HEK293 (cell line): ENCODE data around the gene ANKRD11.

Experiments
- CTCF ChIA-PET: fragments of 350-600 bp; formaldehyde crosslinking; extraction: SDS; loops from one replicate; lab custom pipeline; 2021; ENCODE audit warnings: antibody characterized with exemption; lab: Yijun Ruan, JAX
- POLR2A ChIA-PET: fragments of 300-600 bp; formaldehyde crosslinking; extraction: SDS; loops from one replicate; lab custom pipeline; 2020; ENCODE audit warnings: antibody characterized with exemption, inconsistent platforms; lab: Yijun Ruan, JAX
- H3K27ac ChIP-seq: fragments of 200-500 bp; sonication (Bioruptor generic); 2 replicates; pipeline ENCODE4 v1.5.1; 2014; ENCODE audit warnings: low read depth, low read length, control low read depth, inconsistent platforms; ENCODE audit errors: extremely low read depth
- H3K36me3 ChIP-seq, 2 experiments: fragments of 200-500 bp in 1 of 2; sonication (Bioruptor generic) in 1 of 2; 1 replicate in 1 of 2; 2 replicates in 1 of 2; pipeline ENCODE4 v1.5.1; 2014 to 2017; ENCODE audit warnings: inconsistent platforms in 2 of 2, low read length in 2 of 2; ENCODE audit not compliant: control insufficient read depth in 2 of 2, insufficient read depth in 1 of 2
- H3K4me1 ChIP-seq: fragments of 200-500 bp; sonication (Bioruptor generic); 2 replicates; pipeline ENCODE4 v1.5.1; 2014; ENCODE audit warnings: mild to moderate bottlenecking, low read length, inconsistent platforms; ENCODE audit not compliant: control insufficient read depth, insufficient read depth
- H3K4me3 ChIP-seq: 2 replicates; pipeline ENCODE4 v1.5.1; 2011; ENCODE audit warnings: low read depth, mild to moderate bottlenecking, control low read depth, low read length, moderate library complexity
- H3K9me3 ChIP-seq: fragments of 200-500 bp; sonication (Bioruptor generic); 2 replicates; pipeline ENCODE4 v1.5.1; 2014; ENCODE audit warnings: low read depth, low read length, inconsistent platforms; ENCODE audit not compliant: control insufficient read depth, insufficient read depth
- BCL11A ChIP-seq: fragments of 450-650 bp; formaldehyde crosslinking; IDR thresholded peaks from 2 replicates; pipeline ENCODE4 v1.5.1; 2016; ENCODE audit warnings: low read depth, missing biosample characterization, missing genetic modification characterization
- CTCF ChIP-seq: fragments of 450-650 bp; formaldehyde crosslinking; IDR thresholded peaks from 2 replicates; pipeline ENCODE4 v1.5.1; 2016; ENCODE audit warnings: missing biosample characterization, missing genetic modification characterization
- KLF1 ChIP-seq: fragments of 450-650 bp; formaldehyde crosslinking; IDR thresholded peaks from 2 replicates; pipeline ENCODE4 v1.5.1; 2016; ENCODE audit warnings: missing biosample characterization, missing genetic modification characterization
- KLF9 ChIP-seq: fragments of 450-650 bp; formaldehyde crosslinking; IDR thresholded peaks from 2 replicates; pipeline ENCODE4 v1.5.1; 2016; ENCODE audit warnings: missing biosample characterization, missing genetic modification characterization, low read depth
- MZF1 ChIP-seq: fragments of 450-650 bp; formaldehyde crosslinking; IDR thresholded peaks from 2 replicates; pipeline ENCODE4 v1.5.1; 2017; ENCODE audit warnings: missing biosample characterization, missing genetic modification characterization, borderline replicate concordance
- PATZ1 ChIP-seq: fragments of 450-650 bp; formaldehyde crosslinking; IDR thresholded peaks from 2 replicates; pipeline ENCODE4 v1.5.1; 2016; ENCODE audit warnings: missing biosample characterization, missing genetic modification characterization
- SP2 ChIP-seq: fragments of 450-650 bp; formaldehyde crosslinking; IDR thresholded peaks from 2 replicates; pipeline ENCODE4 v1.5.1; 2016; ENCODE audit warnings: missing biosample characterization, missing genetic modification characterization
- TCF7L2 ChIP-seq: IDR thresholded peaks from 2 replicates; pipeline ENCODE4 v1.6.1; 2011; ENCODE audit warnings: low read depth, mild to moderate bottlenecking, inconsistent platforms, low read length, moderate library complexity, borderline replicate concordance
- ZBTB17 ChIP-seq: fragments of 450-650 bp; formaldehyde crosslinking; IDR thresholded peaks from 2 replicates; pipeline ENCODE4 v1.5.1; 2016; ENCODE audit warnings: missing biosample characterization, missing genetic modification characterization
- ZFHX2 ChIP-seq: fragments of 450-650 bp; formaldehyde crosslinking; conservative IDR thresholded peaks from 2 replicates; pipeline ENCODE4 v1.5.1; 2016; ENCODE audit warnings: missing biosample characterization, missing genetic modification characterization
- ZNF121 ChIP-seq: fragments of 450-650 bp; formaldehyde crosslinking; IDR thresholded peaks from 2 replicates; pipeline ENCODE4 v1.5.1; 2016; ENCODE audit warnings: missing biosample characterization, missing genetic modification characterization
- ZNF138 ChIP-seq: fragments of 450-650 bp; formaldehyde crosslinking; IDR thresholded peaks from 2 replicates; pipeline ENCODE4 v1.5.1; 2016; ENCODE audit warnings: missing biosample characterization, missing genetic modification characterization, borderline replicate concordance
- ZNF19 ChIP-seq: fragments of 450-650 bp; formaldehyde crosslinking; IDR thresholded peaks from 2 replicates; pipeline ENCODE4; 2016; ENCODE audit warnings: missing biosample characterization, missing genetic modification characterization, low read depth
- ZNF274 ChIP-seq, 2 experiments: fragments of 200-500 bp in 1 of 2; fragments of 450-650 bp in 1 of 2; sonication (Bioruptor generic) in 1 of 2; formaldehyde crosslinking in 1 of 2; IDR thresholded peaks; 2 replicates each; pipeline versions ENCODE4 v1.5.1 to v1.6.1; 2014 to 2016; ENCODE audit warnings: borderline replicate concordance in 1 of 2, inconsistent platforms in 1 of 2, low read length in 1 of 2, missing biosample characterization in 1 of 2, missing genetic modification characterization in 1 of 2
- ZNF292 ChIP-seq: fragments of 450-650 bp; formaldehyde crosslinking; IDR thresholded peaks from 2 replicates; pipeline ENCODE4 v1.5.1; 2016; ENCODE audit warnings: low read depth, missing biosample characterization, missing genetic modification characterization, borderline replicate concordance
- ZNF366 ChIP-seq: fragments of 450-650 bp; formaldehyde crosslinking; conservative IDR thresholded peaks from 2 replicates; pipeline ENCODE4 v1.5.1; 2016; ENCODE audit warnings: missing biosample characterization, missing genetic modification characterization
- ZNF596 ChIP-seq: fragments of 450-650 bp; IDR thresholded peaks from 2 replicates; pipeline ENCODE4 v1.5.0; 2018; ENCODE audit warnings: missing biosample characterization, mild to moderate bottlenecking, missing genetic modification characterization, moderate library complexity
- ZNF610 ChIP-seq: fragments of 450-650 bp; formaldehyde crosslinking; IDR thresholded peaks from 2 replicates; pipeline ENCODE4 v1.5.1; 2016; ENCODE audit warnings: missing biosample characterization, missing genetic modification characterization, borderline replicate concordance
- ZNF654 ChIP-seq: fragments of 450-650 bp; formaldehyde crosslinking; IDR thresholded peaks from 2 replicates; pipeline ENCODE4 v1.5.1; 2016; ENCODE audit warnings: low read depth, missing biosample characterization, missing genetic modification characterization
- ZNF660 ChIP-seq: fragments of 450-650 bp; IDR thresholded peaks from 2 replicates; pipeline ENCODE4 v1.5.1; 2018; ENCODE audit warnings: missing biosample characterization, mild to moderate bottlenecking, missing genetic modification characterization
- ZSCAN5A ChIP-seq: fragments of 450-650 bp; formaldehyde crosslinking; IDR thresholded peaks from 2 replicates; pipeline ENCODE4 v1.5.1; 2016; ENCODE audit warnings: missing biosample characterization, missing genetic modification characterization
- ZXDB ChIP-seq: fragments of 450-650 bp; formaldehyde crosslinking; IDR thresholded peaks from 2 replicates; pipeline ENCODE4 v1.5.1; 2016; ENCODE audit warnings: missing biosample characterization, missing genetic modification characterization
- TF ChIP-seq, protein P1 (sequence below): fragments of 450-650 bp; formaldehyde crosslinking; IDR thresholded peaks from 2 replicates; pipeline ENCODE4 v1.5.1; 2016; ENCODE audit warnings: missing biosample characterization, missing genetic modification characterization
- TF ChIP-seq, protein P2 (sequence below): fragments of 450-650 bp; formaldehyde crosslinking; IDR thresholded peaks from 2 replicates; pipeline ENCODE4 v1.5.1; 2017; ENCODE audit warnings: missing biosample characterization, missing genetic modification characterization

The ANKRD11 gene

DNA sequence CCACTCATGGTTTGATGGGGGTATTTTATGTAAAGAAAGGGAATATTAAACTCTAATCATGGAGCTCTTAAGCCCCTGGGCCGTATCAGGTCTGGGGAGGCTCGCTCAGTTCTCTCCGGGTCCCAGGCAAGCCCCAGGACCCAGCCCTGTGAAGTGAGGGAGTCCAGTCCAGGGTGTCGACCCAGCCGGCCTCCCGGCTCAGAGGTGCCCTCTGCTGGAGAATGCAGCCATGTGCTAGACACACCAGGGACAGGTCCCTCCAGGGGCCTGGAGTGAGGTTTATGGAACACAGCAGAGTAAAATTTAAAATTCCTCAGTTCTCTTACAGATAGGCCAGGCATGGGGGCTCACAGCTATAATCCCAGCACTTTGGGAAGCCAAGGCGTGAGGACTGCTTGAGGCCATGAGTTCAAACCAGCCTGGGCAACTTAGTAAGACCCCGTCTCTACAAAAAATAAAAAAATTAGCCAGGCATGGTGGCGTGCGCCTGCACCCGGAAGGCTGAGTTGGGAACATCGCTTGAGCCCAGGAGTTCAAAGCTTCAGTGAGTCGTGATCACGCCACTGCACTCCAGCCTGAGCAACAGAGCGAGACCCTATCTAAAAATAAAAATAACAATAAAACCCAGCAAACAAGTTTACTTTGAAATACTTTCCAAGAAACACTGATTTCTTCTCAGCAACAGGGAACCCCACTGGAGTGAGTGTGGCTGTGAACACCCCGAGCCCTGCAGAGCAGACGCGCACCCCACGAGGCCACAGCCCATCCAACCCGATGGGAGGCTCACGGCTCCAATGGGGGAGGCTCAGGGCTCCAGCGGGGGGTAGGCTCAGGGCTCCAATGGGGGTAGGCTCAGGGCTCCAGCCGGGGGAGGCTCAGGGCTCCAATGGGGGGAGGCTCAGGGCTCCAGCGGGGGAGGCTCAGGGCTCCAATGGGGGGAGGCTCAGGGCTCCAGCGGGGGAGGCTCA, 200.6 kb downstream of the ANKRD11 start:
- ChIA-PET CTCF (interaction anchor here (0.6 to 2.1 kb wide), 23 partner anchors 8 to 830 kb away, joined by 3 to 9 read pairs (median 3); no protein-coding TSS in a partner anchor), POLR2A (interaction anchor here (1.4 kb wide), 1 partner anchor 43 kb away, joined by 4 read pairs; no protein-coding TSS in a partner anchor)
- peak; percentile 95 for TF ChIP-seq ZNF121
- peak; percentile 51; the same call in 1 of the 2 replicates for TF ChIP-seq ZNF660 (tag by site-specific recombination)
- peak; percentile 41 for TF ChIP-seq ZNF654 (tag by site-specific recombination)
- no peak for TF ChIP-seq ZNF274 (IDR thresholded peaks at IDR 0.05; ENCODE audit: low read length)
- TF ChIP-seq ZNF274 (tag by site-specific recombination; IDR thresholded peaks at IDR 0.05; ENCODE audit: borderline replicate concordance), result no peak
- TF ChIP-seq CTCF, result peak; percentile 79
- peak; percentile 26; the same call in 1 of the 2 replicates for TF ChIP-seq ZBTB17 (tag by site-specific recombination)
- 0 out of 2 replicates have a peak, but pooled peaks have one; percentile 14 for TF ChIP-seq PATZ1
- no peak for TF ChIP-seq ZFHX2 (tag by site-specific recombination)
- 0 out of 2 replicates have a peak, but pooled peaks have one; percentile 26 for TF ChIP-seq KLF1 (tag by site-specific recombination)
- TF ChIP-seq ZXDB, result 0 out of 2 replicates have a peak, but pooled peaks have one; percentile 19
- TF ChIP-seq TCF7L2, result no peak
- TF ChIP-seq, all 188 proteins: peak for 8
- Histone ChIP-seq H3K36me3 (peaks cover under 1 to 59% of the 10 kb centered on the region in 2 experiments), H3K27ac (no peak overlapping the region), H3K4me1 (no peaks in the 10 kb centered on the region), H3K4me3 (no peak overlapping the region), H3K9me3 (no peaks in the 10 kb centered on the region)

DNA sequence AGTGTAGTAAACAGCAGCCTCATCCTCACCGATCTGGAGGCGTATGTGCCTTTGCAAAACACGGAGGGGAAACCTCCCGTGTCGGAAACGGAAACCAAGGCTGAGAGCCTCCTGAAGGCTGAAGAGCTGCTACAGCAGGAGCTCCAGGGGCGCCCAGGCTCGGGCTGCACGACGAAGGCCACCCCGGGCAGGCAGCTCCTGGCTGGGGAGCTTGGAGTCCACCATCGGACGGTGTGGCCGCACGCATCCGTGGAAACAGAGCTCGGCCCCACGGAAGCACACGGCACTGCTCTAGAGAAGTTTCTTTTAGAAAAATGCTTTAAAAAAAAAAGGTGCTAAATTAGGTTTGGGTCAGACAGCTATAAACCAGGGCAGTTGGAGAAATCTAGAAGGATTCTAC, 201.4 kb downstream of the ANKRD11 start:
- no peak overlapping the region for H3K4me3 ChIP-seq
- ChIA-PET POLR2A (interaction anchor here (1.4 kb wide), 1 partner anchor 42 kb away, joined by 4 read pairs; no protein-coding TSS in a partner anchor), CTCF (interaction anchor here (0.6 to 2.1 kb wide), 21 partner anchors 8 to 476 kb away, joined by 3 to 9 read pairs (median 4); no protein-coding TSS in a partner anchor)
- H3K27ac ChIP-seq, result no peak overlapping the region
- H3K36me3 ChIP-seq, result peaks cover 7 to 66% of the 10 kb centered on the region in 2 experiments
- no peaks in the 10 kb centered on the region for H3K9me3 ChIP-seq
- no peaks in the 10 kb centered on the region for H3K4me1 ChIP-seq
- no peak for TF ChIP-seq SP2 (tag by site-specific recombination)
- no peak for TF ChIP-seq ZNF610 (tag by site-specific recombination)
- TF ChIP-seq BCL11A (tag by site-specific recombination), result no peak
- TF ChIP-seq MZF1 (tag by site-specific recombination), result no peak
- TF ChIP-seq ZNF138 (tag by site-specific recombination), result no peak
- TF ChIP-seq ZSCAN5A (tag by site-specific recombination), result no peak
- no peak for TF ChIP-seq KLF9 (tag by site-specific recombination)
- TF ChIP-seq, protein P1, sequence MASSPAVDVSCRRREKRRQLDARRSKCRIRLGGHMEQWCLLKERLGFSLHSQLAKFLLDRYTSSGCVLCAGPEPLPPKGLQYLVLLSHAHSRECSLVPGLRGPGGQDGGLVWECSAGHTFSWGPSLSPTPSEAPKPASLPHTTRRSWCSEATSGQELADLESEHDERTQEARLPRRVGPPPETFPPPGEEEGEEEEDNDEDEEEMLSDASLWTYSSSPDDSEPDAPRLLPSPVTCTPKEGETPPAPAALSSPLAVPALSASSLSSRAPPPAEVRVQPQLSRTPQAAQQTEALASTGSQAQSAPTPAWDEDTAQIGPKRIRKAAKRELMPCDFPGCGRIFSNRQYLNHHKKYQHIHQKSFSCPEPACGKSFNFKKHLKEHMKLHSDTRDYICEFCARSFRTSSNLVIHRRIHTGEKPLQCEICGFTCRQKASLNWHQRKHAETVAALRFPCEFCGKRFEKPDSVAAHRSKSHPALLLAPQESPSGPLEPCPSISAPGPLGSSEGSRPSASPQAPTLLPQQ, result no peak
- TF ChIP-seq ZNF19 (tag by site-specific recombination), result no peak
- TF ChIP-seq ZNF596 (tag by site-specific recombination), result no peak
- TF ChIP-seq, protein P2, sequence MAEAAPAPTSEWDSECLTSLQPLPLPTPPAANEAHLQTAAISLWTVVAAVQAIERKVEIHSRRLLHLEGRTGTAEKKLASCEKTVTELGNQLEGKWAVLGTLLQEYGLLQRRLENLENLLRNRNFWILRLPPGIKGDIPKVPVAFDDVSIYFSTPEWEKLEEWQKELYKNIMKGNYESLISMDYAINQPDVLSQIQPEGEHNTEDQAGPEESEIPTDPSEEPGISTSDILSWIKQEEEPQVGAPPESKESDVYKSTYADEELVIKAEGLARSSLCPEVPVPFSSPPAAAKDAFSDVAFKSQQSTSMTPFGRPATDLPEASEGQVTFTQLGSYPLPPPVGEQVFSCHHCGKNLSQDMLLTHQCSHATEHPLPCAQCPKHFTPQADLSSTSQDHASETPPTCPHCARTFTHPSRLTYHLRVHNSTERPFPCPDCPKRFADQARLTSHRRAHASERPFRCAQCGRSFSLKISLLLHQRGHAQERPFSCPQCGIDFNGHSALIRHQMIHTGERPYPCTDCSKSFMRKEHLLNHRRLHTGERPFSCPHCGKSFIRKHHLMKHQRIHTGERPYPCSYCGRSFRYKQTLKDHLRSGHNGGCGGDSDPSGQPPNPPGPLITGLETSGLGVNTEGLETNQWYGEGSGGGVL (tag by site-specific recombination), result no peak
- TF ChIP-seq ZNF366 (tag by site-specific recombination), result no peak
- no peak for TF ChIP-seq ZNF292
